Urothelium cell line (cell line): ENCODE results near the gene B3GNT3.
"Not testable (repeated sequence)": the region's sequence is repeated elsewhere in the genome, so short reads cannot be mapped to it uniquely, and the experiment has no call there.

Source experiments
- DNase-seq: peaks from one replicate; pipeline ENCODE4 v3.0.0; 2011; ENCODE audit warnings: low spot score, mixed read lengths
- FAIRE-seq: peaks from 2 replicates; lab custom pipeline; 2011; peaks lifted over from hg19 to GRCh38; lab: Jason Lieb, UNC

The B3GNT3 gene

GRCh38 chr19:17796013-17796837 is 1.3 kb downstream of the B3GNT3 start:
- no peak for DNase-seq

GRCh38 chr19:17796838-17797423 is 2.0 kb downstream of the B3GNT3 start:
- DNase-seq (no peak), FAIRE-seq (no peak)

More at GRCh38 chr19:17796013-17796837, 1.3 kb downstream of the B3GNT3 start:
- FAIRE-seq: no peak

- DNase-seq (peak; percentile 45), FAIRE-seq (no peak)
Measured at GRCh38 chr19:17797424-17798201, 2.7 kb downstream of the B3GNT3 start.

- not testable (repeated sequence) for FAIRE-seq, DNase-seq
Measured at GRCh38 chr19:17798599-17798998, 3.7 kb downstream of the B3GNT3 start.

GRCh38 chr19:17802137-17802858 is 7.4 kb downstream of the B3GNT3 start:
- FAIRE-seq: no peak
- no peak for DNase-seq

- DNase-seq (no peak), FAIRE-seq (no peak)
Measured at GRCh38 chr19:17803264-17803896, 8.4 kb downstream of the B3GNT3 start.

- FAIRE-seq: no peak
Measured at GRCh38 chr19:17805427-17805826, 10.5 kb downstream of the B3GNT3 start.

GRCh38 chr19:17806945-17807344 is 12.0 kb downstream of the B3GNT3 start:
- no peak for FAIRE-seq
- no peak for DNase-seq

More at GRCh38 chr19:17805427-17805826, 10.5 kb downstream of the B3GNT3 start:
- no peak for DNase-seq

- DNase-seq (no peak), FAIRE-seq (no peak)
Measured at GRCh38 chr19:17807731-17808316, 12.9 kb downstream of the B3GNT3 start.

GRCh38 chr19:17811103-17811502 is 16.2 kb downstream of the B3GNT3 start:
- no peak for DNase-seq
- FAIRE-seq: no peak

GRCh38 chr19:17811681-17812080 is 16.7 kb downstream of the B3GNT3 start:
- DNase-seq (no peak), FAIRE-seq (no peak)

- no peak for DNase-seq
Measured at GRCh38 chr19:17812099-17812498, 17.2 kb downstream of the B3GNT3 start.

GRCh38 chr19:17817668-17818363 is 22.9 kb downstream of the B3GNT3 start:
- FAIRE-seq: no peak
- no peak for DNase-seq

More at GRCh38 chr19:17812099-17812498, 17.2 kb downstream of the B3GNT3 start:
- no peak for FAIRE-seq

GRCh38 chr19:17821190-17821589 is 26.3 kb downstream of the B3GNT3 start, which contains the start of gene INSL3:
Gene INSL3, minus strand, starts transcription at chr19:17821519. Its CDS starts 13 bp downstream, at chr19:17821506.
- no peak for DNase-seq
- no peak for FAIRE-seq

- FAIRE-seq (no peak), DNase-seq (no peak)
Measured at GRCh38 chr19:17824339-17824738, 29.4 kb downstream of the B3GNT3 start.

GRCh38 chr19:17826508-17827056 is 31.6 kb downstream of the B3GNT3 start:
- DNase-seq (no peak), FAIRE-seq (no peak)

GRCh38 chr19:17829855-17830566 is 35.1 kb downstream of the B3GNT3 start:
- peak; percentile 69 for DNase-seq
- FAIRE-seq: no peak
